Heart right ventricle (tissue), 16 donors: ENCODE measurements around the gene NPAS3. TPM values are rescaled to one million over a fixed set of nuclear protein-coding genes. Genes with fewer than 3 reads are reported as not detected.

Source experiments
- ATAC-seq, 8 donors: fragments of 200-7000 bp; cut with Tn5 transposase; one replicate each; pipeline ENCODE4 v1.9.1; 2020; ENCODE audit warnings: mild to moderate bottlenecking in 8 of 8, moderate library complexity in 8 of 8, moderate number of reproducible peaks in 1 of 8
- DNase-seq, 2 donors: peaks; one replicate each; pipeline ENCODE4 v3.0.0-alpha.2; 2020
- H3K27ac ChIP-seq, 10 donors: fragments of 200-600 bp; sonication (generic) in 2 of 10; one replicate each; pipeline versions ENCODE4 v1.5.0 to v1.8.0; 2020 to 2022; ENCODE audit warnings: mild to moderate bottlenecking in 3 of 10
- H3K27me3 ChIP-seq, 7 donors: fragments of 200-600 bp; one replicate each; pipeline ENCODE4 v1.8.0; 2021 to 2022; ENCODE audit warnings: mild to moderate bottlenecking in 2 of 7
- H3K36me3 ChIP-seq, 9 donors: fragments of 200-600 bp; sonication (generic) in 1 of 9; one replicate each; pipeline versions ENCODE4 v1.5.0 to v1.8.0; 2020 to 2022; ENCODE audit warnings: mild to moderate bottlenecking in 2 of 9
- H3K4me1 ChIP-seq, 9 donors: fragments of 200-600 bp; sonication (generic) in 1 of 9; one replicate each; pipeline versions ENCODE4 v1.5.0 to v1.8.0; 2020 to 2022; ENCODE audit warnings: mild to moderate bottlenecking in 4 of 9
- H3K4me3 ChIP-seq, 10 donors: fragments of 200-600 bp; sonication (generic) in 2 of 10; one replicate each; pipeline versions ENCODE4 v1.5.0 to v1.8.0; 2020 to 2022; ENCODE audit warnings: mild to moderate bottlenecking in 7 of 10, moderate library complexity in 2 of 10
- H3K9me3 ChIP-seq, 11 donors: fragments of 200-600 bp in 10 of 11; sonication (generic) in 2 of 11; one replicate each; pipeline versions ENCODE4 v1.5.0 to v1.8.0; 2013 to 2022; ENCODE audit warnings: mild to moderate bottlenecking in 2 of 11, control low read depth in 1 of 11, moderate library complexity in 1 of 11
- WGBS, 2 donors: extraction: QIAGEN DNeasy Blood & Tissue Kit; methylation state at CpG; one replicate each; pipeline ENCODE4 v1.1.7; 2013; ENCODE audit warnings: inconsistent platforms in 1 of 2; 5-methylcytosine and 5-hydroxymethylcytosine counted together
- intact Hi-C, 10 donors: fragments of 100-400 bp; cut with DNase I; formaldehyde crosslinking; loops; one replicate each; pipeline versions ENCODE4 v1.11.1 to v1.14.2; 2022
- polyA plus RNA-seq, 2 donors: library from polyadenylated mRNA; stranded (reverse); fragments of 200-250 nt; gene quantifications; one replicate each; pipeline ENCODE4 v1.2.3, GENCODE V29; 2013
- total RNA-seq, 10 donors: library from RNA; stranded (reverse); fragmentation: NEBNext Ultra II Directional in 3 of 10; extraction: Animal tissue kit (Norgen Biotek cat#: 25700) in 3 of 10; gene quantifications; one replicate each; pipeline versions ENCODE4 v1.2.1 to v1.2.4, GENCODE V29; 2021 to 2023
- TF ChIP-seq, protein P1 (sequence below), 9 donors: fragments of 200-600 bp; sonication (generic) in 2 of 9; IDR thresholded peaks; one replicate each; pipeline versions ENCODE4 v1.5.0 to v1.8.0; 2021 to 2022; ENCODE audit warnings: antibody characterized with exemption in 9 of 9, mild to moderate bottlenecking in 5 of 9, moderate library complexity in 1 of 9
- donor health status: Arrhythmogenic right ventricular cardiomyopathy.
- donor health status: ischemic (EF 13 %, LVEDD 7.1; RV severe dilation, severe dysfunction).
- donor health status: healthy with polysubstance abuse.
- donor health status: DM: no; HTN: yes; CAD: no.
- donor health status: DM: no; HTN: no; CAD: no.
- donor health status: ischemic (EF 25% LVEDD 6.9; RV normal size, moderate dysfunction).
- donor health status: ischemic (EF 25% LVEDD 5.7; RV mildly dilated, moderate dysfunction).
- donor health status: healthy.
- donor health status: DM: yes; HTN: yes; CAD: no.
- donor health status: Ischemic cardiomyopathy.
- donor health status: ischemic (EF 35%, LVEDD 5.7; RV mildly dilated, moderate dysfunction).
- donor health status: nonischemic (EF 11% LVEDD 7.7; RV severe dilation, severe dysfunction).
- donor health status: DM: yes; HTN: yes; CAD: no.
- donor health status: PGD.
- donor health status: ischemic (EF 29% LVEDD 5.4; RV normal size, mild dysfunction).
- donor health status: nonischemic (EF 23%, LVEDD 6.1; RV moderate dilation, normal function).

The NPAS3 gene
- total and polyA plus RNA-seq, 12 donors, result 0.12 to 2.8 (median 0.99) TPM

GRCh38 chr14:33833706-33834465 lies 895.2 kb downstream of the NPAS3 start:
- WGBS, 2 donors, result 86 to 87% methylated on average over 16 of the region's 16 CpGs
- H3K9me3 ChIP-seq, result no peaks in the 10 kb centered on the region

GRCh38 chr14:33834466-33835260 lies 896.0 kb downstream of the NPAS3 start:
- no peak overlapping the region for H3K4me3 ChIP-seq
- WGBS, 2 donors, result 80 to 90% methylated on average over 8 of the region's 8 CpGs
- peaks cover 0 to 12% (median 4%) of the 10 kb centered on the region in 9 donors for H3K4me1 ChIP-seq
- no peaks in the 10 kb centered on the region for H3K27me3 ChIP-seq
- TF ChIP-seq, protein P1, sequence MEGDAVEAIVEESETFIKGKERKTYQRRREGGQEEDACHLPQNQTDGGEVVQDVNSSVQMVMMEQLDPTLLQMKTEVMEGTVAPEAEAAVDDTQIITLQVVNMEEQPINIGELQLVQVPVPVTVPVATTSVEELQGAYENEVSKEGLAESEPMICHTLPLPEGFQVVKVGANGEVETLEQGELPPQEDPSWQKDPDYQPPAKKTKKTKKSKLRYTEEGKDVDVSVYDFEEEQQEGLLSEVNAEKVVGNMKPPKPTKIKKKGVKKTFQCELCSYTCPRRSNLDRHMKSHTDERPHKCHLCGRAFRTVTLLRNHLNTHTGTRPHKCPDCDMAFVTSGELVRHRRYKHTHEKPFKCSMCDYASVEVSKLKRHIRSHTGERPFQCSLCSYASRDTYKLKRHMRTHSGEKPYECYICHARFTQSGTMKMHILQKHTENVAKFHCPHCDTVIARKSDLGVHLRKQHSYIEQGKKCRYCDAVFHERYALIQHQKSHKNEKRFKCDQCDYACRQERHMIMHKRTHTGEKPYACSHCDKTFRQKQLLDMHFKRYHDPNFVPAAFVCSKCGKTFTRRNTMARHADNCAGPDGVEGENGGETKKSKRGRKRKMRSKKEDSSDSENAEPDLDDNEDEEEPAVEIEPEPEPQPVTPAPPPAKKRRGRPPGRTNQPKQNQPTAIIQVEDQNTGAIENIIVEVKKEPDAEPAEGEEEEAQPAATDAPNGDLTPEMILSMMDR (IDR thresholded peaks at IDR 0.05), result no peak
- ATAC-seq (no peak), DNase-seq (no peak)
- H3K9me3 ChIP-seq, result no peaks in the 10 kb centered on the region
- no peaks in the 10 kb centered on the region for H3K36me3 ChIP-seq
- H3K27ac ChIP-seq, result no peak overlapping the region
- intact Hi-C loops, result loop anchor here in 9 of 10 donors (5.0 to 10.0 kb wide), 5 partner anchors 268 to 488 kb away; no protein-coding TSS in a partner anchor

More at GRCh38 chr14:33833706-33834465, 895.2 kb downstream of the NPAS3 start:
- intact Hi-C loops, result loop anchor here in 1 of 10 donors (10.0 kb wide), 1 partner anchor 471 kb away; no protein-coding TSS in a partner anchor
- ATAC-seq (no peak), DNase-seq (no peak)
- Histone ChIP-seq H3K4me1 (peaks cover 0 to 9% (median 3%) of the 10 kb centered on the region in 9 donors), H3K27ac (no peak overlapping the region), H3K4me3 (no peak overlapping the region), H3K27me3 (no peaks in the 10 kb centered on the region), H3K36me3 (no peaks in the 10 kb centered on the region)
- TF ChIP-seq, protein P1 (IDR thresholded peaks at IDR 0.05), result no peak

- H3K36me3 ChIP-seq, result no peaks in the 10 kb centered on the region
- H3K27me3 ChIP-seq, result no peaks in the 10 kb centered on the region
- 96 to 99% methylated on average over 6 of the region's 6 CpGs for WGBS, 2 donors
- TF ChIP-seq, protein P1 (IDR thresholded peaks at IDR 0.05), result no peak
- DNase-seq (no peak), ATAC-seq (no peak)
- no peaks in the 10 kb centered on the region for H3K9me3 ChIP-seq
- H3K4me3 ChIP-seq, result no peak overlapping the region
- peaks cover 0 to 16% (median 4%) of the 10 kb centered on the region in 9 donors for H3K4me1 ChIP-seq
- H3K27ac ChIP-seq, result no peak overlapping the region
- intact Hi-C loops, result loop anchor here in 9 of 10 donors (5.0 to 10.0 kb wide), 5 partner anchors 267 to 487 kb away; no protein-coding TSS in a partner anchor
Observed at GRCh38 chr14:33835261-33835655, 896.6 kb downstream of the NPAS3 start.

GRCh38 chr14:33835677-33836076 lies 897.0 kb downstream of the NPAS3 start:
- H3K27me3 ChIP-seq, result no peaks in the 10 kb centered on the region
- DNase-seq (no peak), ATAC-seq (no peak)
- no peak overlapping the region for H3K27ac ChIP-seq
- 94 to 96% methylated on average over 3 of the region's 3 CpGs for WGBS, 2 donors
- H3K4me1 ChIP-seq, result peaks cover 0 to 16% (median 4%) of the 10 kb centered on the region in 9 donors
- intact Hi-C loops, result loop anchor here in 9 of 10 donors (2.0 to 10.0 kb wide), 6 partner anchors 267 to 487 kb away; no protein-coding TSS in a partner anchor
- H3K9me3 ChIP-seq, result no peaks in the 10 kb centered on the region
- H3K4me3 ChIP-seq, result no peak overlapping the region
- no peaks in the 10 kb centered on the region for H3K36me3 ChIP-seq
- TF ChIP-seq, protein P1 (IDR thresholded peaks at IDR 0.05), result no peak
